ENCODE data around the gene KIF26A. TPM values are rescaled to one million over a fixed set of nuclear protein-coding genes. Genes with fewer than 3 reads are reported as not detected.

Gene KIF26A
- total and polyA plus RNA-seq, 2 donors (not counting 1 experiment from before 2014, with no cell fraction given), result 0.15 TPM; not detected in 1

GRCh38 chr14:104129556-104129955 is 8.8 kb upstream of the KIF26A start:
- ChIA-PET POLR2A (no interaction called here), CTCF (interaction anchor here (0.6 to 1.1 kb wide), 2 partner anchors 51 to 239 kb away, joined by 5 read pairs; no protein-coding TSS in a partner anchor)
- Histone ChIP-seq H3K4me3 (ENCODE audit: control extremely low read depth in 1 of 5, extremely low read depth in 1 of 5, insufficient read depth in 1 of 5, low read depth in 2 of 5, low read length in 4 of 5) (no peak overlapping the region), H3K4me1 (ENCODE audit: control insufficient read depth in 2 of 2, insufficient read depth in 2 of 2, low read length in 2 of 2) (no peaks in the 10 kb centered on the region), H2AFZ (ENCODE audit: insufficient read depth, low read depth, low read length, poor library complexity, severe bottlenecking) (no peak overlapping the region), H3K27ac (ENCODE audit: low read length in 2 of 2) (no peak overlapping the region), H3K36me3 (replicated peaks in 1 of 2; ENCODE audit: control extremely low read depth in 1 of 2, control insufficient read depth in 1 of 2, extremely low read depth in 1 of 2, insufficient read depth in 2 of 2, low read length in 1 of 2) (no peaks in the 10 kb centered on the region), H3K9ac (ENCODE audit: low read length) (no peak overlapping the region), H3K27me3 (replicated peaks in 1 of 4; ENCODE audit: control extremely low read depth in 1 of 4, control insufficient read depth in 3 of 4, insufficient read depth in 4 of 4, low read length in 3 of 4) (peaks cover 0 to 38% (median 4%) of the 10 kb centered on the region in 4 experiments), H3K79me2 (ENCODE audit: control insufficient read depth, insufficient read depth, low read length) (no peaks in the 10 kb centered on the region), H3K4me2 (replicated peaks; ENCODE audit: low read depth, low read length, poor library complexity, severe bottlenecking) (no peak overlapping the region), H3K9me3 (ENCODE audit: control extremely low read depth in 1 of 3, control insufficient read depth in 2 of 3, insufficient read depth in 1 of 3, low read length in 2 of 3) (peaks cover 0 to 45% (median 27%) of the 10 kb centered on the region in 3 donors), H4K20me1 (ENCODE audit: control insufficient read depth, insufficient read depth, low read length, poor library complexity, severe bottlenecking) (no peaks in the 10 kb centered on the region)
- intact Hi-C loops (cut with micrococcal nuclease), result no loop called here
- TF ChIP-seq, protein P1, sequence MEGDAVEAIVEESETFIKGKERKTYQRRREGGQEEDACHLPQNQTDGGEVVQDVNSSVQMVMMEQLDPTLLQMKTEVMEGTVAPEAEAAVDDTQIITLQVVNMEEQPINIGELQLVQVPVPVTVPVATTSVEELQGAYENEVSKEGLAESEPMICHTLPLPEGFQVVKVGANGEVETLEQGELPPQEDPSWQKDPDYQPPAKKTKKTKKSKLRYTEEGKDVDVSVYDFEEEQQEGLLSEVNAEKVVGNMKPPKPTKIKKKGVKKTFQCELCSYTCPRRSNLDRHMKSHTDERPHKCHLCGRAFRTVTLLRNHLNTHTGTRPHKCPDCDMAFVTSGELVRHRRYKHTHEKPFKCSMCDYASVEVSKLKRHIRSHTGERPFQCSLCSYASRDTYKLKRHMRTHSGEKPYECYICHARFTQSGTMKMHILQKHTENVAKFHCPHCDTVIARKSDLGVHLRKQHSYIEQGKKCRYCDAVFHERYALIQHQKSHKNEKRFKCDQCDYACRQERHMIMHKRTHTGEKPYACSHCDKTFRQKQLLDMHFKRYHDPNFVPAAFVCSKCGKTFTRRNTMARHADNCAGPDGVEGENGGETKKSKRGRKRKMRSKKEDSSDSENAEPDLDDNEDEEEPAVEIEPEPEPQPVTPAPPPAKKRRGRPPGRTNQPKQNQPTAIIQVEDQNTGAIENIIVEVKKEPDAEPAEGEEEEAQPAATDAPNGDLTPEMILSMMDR (IDR thresholded peaks at IDR 0.05), result no peak
- TF ChIP-seq EZH2 (IDR thresholded peaks at IDR 0.05; ENCODE audit: borderline replicate concordance, insufficient read depth, low read depth, low read length, poor library complexity, severe bottlenecking), result no peak
- H3K4me3 Mint-ChIP-seq, result no peak overlapping the region
- H3K27ac Mint-ChIP-seq, result no peak overlapping the region
- peaks cover 37% of the 10 kb centered on the region for H3K27me3 Mint-ChIP-seq
- DNase-seq (no peak), ATAC-seq (ENCODE audit: low read depth) (no peak)
- H3K9me3 Mint-ChIP-seq (ENCODE audit: insufficient read depth), result peaks cover 8% of the 10 kb centered on the region
- no peaks in the 10 kb centered on the region for H3K4me1 Mint-ChIP-seq
- 100% methylated on average over 1 of the region's 1 CpG for WGBS (ENCODE audit: insufficient coverage)

DNA sequence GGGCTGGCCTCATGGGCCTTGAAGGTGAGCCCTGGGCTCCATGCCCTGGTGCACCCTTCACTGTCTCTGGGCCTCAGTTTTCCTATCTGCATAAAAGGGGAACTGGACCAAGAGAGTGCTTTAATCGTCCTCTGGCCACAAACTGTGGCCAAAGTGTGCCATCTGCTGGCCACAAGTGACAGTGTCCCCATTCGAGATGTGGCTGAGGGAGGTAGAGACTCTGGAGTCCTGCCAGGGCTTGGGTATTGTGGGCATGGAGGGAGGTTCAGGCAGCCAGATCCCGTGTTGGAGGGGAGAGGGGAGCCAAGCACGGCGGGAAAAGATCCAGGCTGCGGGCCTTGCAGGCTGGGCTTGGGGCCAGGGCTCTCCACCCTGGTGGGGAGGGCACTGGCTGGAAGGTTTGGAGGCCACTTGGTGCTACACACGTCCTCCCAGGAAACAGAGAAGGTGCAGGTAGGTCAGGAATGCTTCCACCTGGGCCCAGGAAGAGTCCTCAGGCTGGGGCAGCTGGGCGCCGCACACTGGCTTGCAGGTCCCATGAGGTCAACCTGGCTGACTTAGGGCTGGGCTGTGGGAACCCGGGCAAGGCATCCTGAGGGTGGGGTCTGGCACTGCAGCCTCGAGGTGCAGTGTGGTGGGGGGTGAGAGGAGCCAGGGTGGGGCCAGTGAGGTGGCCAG is 7.3 kb upstream of the KIF26A start:
- ChIA-PET POLR2A (no interaction called here), CTCF (interaction anchor here (0.8 kb wide), 1 partner anchor 54 kb away, joined by 3 read pairs; no protein-coding TSS in a partner anchor)
- H3K79me2 ChIP-seq (ENCODE audit: control insufficient read depth, insufficient read depth, low read length), result no peaks in the 10 kb centered on the region
- intact Hi-C loops (cut with micrococcal nuclease), result loop anchor here (1.0 kb wide), 1 partner anchor 53 kb away; no protein-coding TSS in a partner anchor
- H3K36me3 ChIP-seq (replicated peaks in 1 of 2; ENCODE audit: control extremely low read depth in 1 of 2, control insufficient read depth in 1 of 2, extremely low read depth in 1 of 2, insufficient read depth in 2 of 2, low read length in 1 of 2), result no peaks in the 10 kb centered on the region
- Mint-ChIP-seq H3K27ac (no peak overlapping the region), H3K9me3 (ENCODE audit: insufficient read depth) (peaks cover 3% of the 10 kb centered on the region), H3K4me1 (peaks cover 2% of the 10 kb centered on the region), H3K27me3 (peaks cover 44% of the 10 kb centered on the region), H3K4me3 (no peak overlapping the region)
- no peak overlapping the region for H3K4me2 ChIP-seq (replicated peaks; ENCODE audit: low read depth, low read length, poor library complexity, severe bottlenecking)
- H3K9me3 ChIP-seq (ENCODE audit: control extremely low read depth in 1 of 3, control insufficient read depth in 2 of 3, insufficient read depth in 1 of 3, low read length in 2 of 3), result peaks cover 0 to 49% (median 19%) of the 10 kb centered on the region in 3 donors
- peaks cover 0 to 52% (median 12%) of the 10 kb centered on the region in 4 experiments for H3K27me3 ChIP-seq (replicated peaks in 1 of 4; ENCODE audit: control extremely low read depth in 1 of 4, control insufficient read depth in 3 of 4, insufficient read depth in 4 of 4, low read length in 3 of 4)
- no peaks in the 10 kb centered on the region for H4K20me1 ChIP-seq (ENCODE audit: control insufficient read depth, insufficient read depth, low read length, poor library complexity, severe bottlenecking)
- no peak overlapping the region for H3K9ac ChIP-seq (ENCODE audit: low read length)
- no peak for ATAC-seq (ENCODE audit: low read depth)
- peaks cover 10% of the 10 kb centered on the region in 2 donors for H3K4me1 ChIP-seq (ENCODE audit: control insufficient read depth in 2 of 2, insufficient read depth in 2 of 2, low read length in 2 of 2)
- TF ChIP-seq, protein P1 (IDR thresholded peaks at IDR 0.05), result no peak
- no peak for TF ChIP-seq EZH2 (IDR thresholded peaks at IDR 0.05; ENCODE audit: borderline replicate concordance, insufficient read depth, low read depth, low read length, poor library complexity, severe bottlenecking)
- DNase-seq, result no peak
- H3K27ac ChIP-seq (ENCODE audit: low read length in 2 of 2), result no peak overlapping the region
- H2AFZ ChIP-seq (ENCODE audit: insufficient read depth, low read depth, low read length, poor library complexity, severe bottlenecking), result no peak overlapping the region
- H3K4me3 ChIP-seq (ENCODE audit: control extremely low read depth in 1 of 5, extremely low read depth in 1 of 5, insufficient read depth in 1 of 5, low read depth in 2 of 5, low read length in 4 of 5), result no peak overlapping the region
- WGBS (ENCODE audit: insufficient coverage), result 33% methylated on average over 10 of the region's 11 CpGs
